Keratinocyte (primary cell): ENCODE data around the gene SCAMP4. TPM values are rescaled to one million over a fixed set of nuclear protein-coding genes. Genes with fewer than 3 reads are reported as not detected.

Experiments used
- DNase-seq: peaks from one replicate; pipeline ENCODE4 v3.0.0-alpha.2; 2011; ENCODE audit warnings: low read depth, missing footprints, low spot score
- FAIRE-seq: peaks from 2 replicates; lab custom pipeline; 2011; peaks lifted over from hg19 to GRCh38; lab: Jason Lieb, UNC
- H2AFZ ChIP-seq: 2 replicates; pipeline ENCODE4 v1.6.0; 2012; ENCODE audit warnings: low read length, control low read depth, inconsistent platforms; ENCODE audit not compliant: control insufficient read depth
- H3K27ac ChIP-seq: 2 replicates; pipeline ENCODE4 v1.5.1; 2011; ENCODE audit warnings: low read length; ENCODE audit not compliant: control insufficient read depth, insufficient read depth
- H3K27me3 ChIP-seq: 3 replicates; pipeline ENCODE4 v1.6.0; 2011; ENCODE audit warnings: low read length; ENCODE audit not compliant: control insufficient read depth, insufficient read depth; ENCODE audit errors: extremely low read depth
- H3K36me3 ChIP-seq, 2 experiments: 2 replicates in 1 of 2; 3 replicates in 1 of 2; pipeline ENCODE4 v1.5.1; 2011; ENCODE audit warnings: low read length in 2 of 2, mild to moderate bottlenecking in 1 of 2; ENCODE audit not compliant: control insufficient read depth in 2 of 2, insufficient read depth in 2 of 2; ENCODE audit errors: extremely low read depth in 1 of 2
- H3K4me1 ChIP-seq: 3 replicates; pipeline ENCODE4 v1.5.1; 2011; ENCODE audit warnings: low read length; ENCODE audit not compliant: control insufficient read depth, insufficient read depth; ENCODE audit errors: extremely low read depth
- H3K4me2 ChIP-seq: 3 replicates; pipeline ENCODE4 v1.6.0; 2011; ENCODE audit warnings: low read depth, low read length; ENCODE audit not compliant: control insufficient read depth, insufficient read depth; ENCODE audit errors: extremely low read depth
- H3K4me3 ChIP-seq, 3 experiments: fragments of 200-600 bp in 1 of 3; sonication (generic) in 1 of 3; 2 replicates in 2 of 3; 3 replicates in 1 of 3; pipeline ENCODE4 v1.5.1; 2011 to 2016; ENCODE audit warnings: low read length in 3 of 3, mild to moderate bottlenecking in 3 of 3, control low read depth in 2 of 3, inconsistent platforms in 1 of 3, low read depth in 1 of 3, mixed read lengths in 1 of 3, mixed run types in 1 of 3, moderate library complexity in 1 of 3; ENCODE audit not compliant: control insufficient read depth in 2 of 3, insufficient read depth in 2 of 3; ENCODE audit errors: extremely low read depth in 1 of 3
- H3K79me2 ChIP-seq: 2 replicates; pipeline ENCODE4 v1.6.0; 2012; ENCODE audit warnings: low read length; ENCODE audit not compliant: control insufficient read depth, insufficient read depth
- H3K9ac ChIP-seq: 3 replicates; pipeline ENCODE4 v1.6.0; 2011; ENCODE audit warnings: low read length; ENCODE audit not compliant: control insufficient read depth, insufficient read depth; ENCODE audit errors: extremely low read depth
- H3K9me1 ChIP-seq: 3 replicates; pipeline ENCODE4 v1.6.0; 2011; ENCODE audit warnings: low read length; ENCODE audit not compliant: control insufficient read depth, insufficient read depth; ENCODE audit errors: extremely low read depth
- H3K9me3 ChIP-seq: 2 replicates; pipeline ENCODE4 v1.5.1; 2012; ENCODE audit warnings: low read depth, low read length; ENCODE audit not compliant: control insufficient read depth
- H4K20me1 ChIP-seq: 3 replicates; pipeline ENCODE4 v1.6.0; 2011; ENCODE audit warnings: low read length; ENCODE audit not compliant: control insufficient read depth, insufficient read depth; ENCODE audit errors: extremely low read depth
- EZH2 ChIP-seq: IDR thresholded peaks from one replicate; pipeline ENCODE4 v1.6.1; 2012; ENCODE audit warnings: inconsistent platforms, mild to moderate bottlenecking, low read length, moderate library complexity
- dilution Hi-C: fragments of 300-500 bp; cut with MboI; formaldehyde crosslinking; loops from one replicate; pipeline ENCODE4 v1.7.0; 2020; ENCODE audit warnings: low sequenced_read_pairs; ENCODE audit not compliant: extremely low pct_ligation_motif_present
- polyA plus RNA-seq, 5 experiments: library from polyadenylated mRNA; depleted of rRNA in 3 of 5; stranded (reverse) in 3 of 5; stranded (forward) in 1 of 5; unstranded in 1 of 5; fragments of >200 nt; gene quantifications; 1 replicate in 1 of 5; 2 replicates in 3 of 5; 3 replicates in 1 of 5; pipeline versions ENCODE4 v1.2.1 to v1.2.3, GENCODE V29; 2011 to 2012; ENCODE audit warnings: missing spikeins in 2 of 5, low read depth in 1 of 5, low replicate concordance in 1 of 5
- TF ChIP-seq, protein P1 (sequence below), 3 experiments: IDR thresholded peaks in 1 of 3; conservative IDR thresholded peaks in 1 of 3; optimal IDR thresholded peaks in 1 of 3; 2 replicates in 2 of 3; 3 replicates in 1 of 3; pipeline versions ENCODE3 to v1.5.1; 2011; ENCODE audit warnings: low read length in 3 of 3, mild to moderate bottlenecking in 3 of 3, moderate library complexity in 2 of 3, control low read depth in 1 of 3, inconsistent platforms in 1 of 3; ENCODE audit not compliant: insufficient read depth in 2 of 3; ENCODE audit errors: extremely low read depth in 1 of 3

The SCAMP4 gene
- polyA plus RNA-seq, 1 donor (not counting 4 experiments of a cell fraction or from before 2014, with no cell fraction given) = 4.8 TPM

DNA sequence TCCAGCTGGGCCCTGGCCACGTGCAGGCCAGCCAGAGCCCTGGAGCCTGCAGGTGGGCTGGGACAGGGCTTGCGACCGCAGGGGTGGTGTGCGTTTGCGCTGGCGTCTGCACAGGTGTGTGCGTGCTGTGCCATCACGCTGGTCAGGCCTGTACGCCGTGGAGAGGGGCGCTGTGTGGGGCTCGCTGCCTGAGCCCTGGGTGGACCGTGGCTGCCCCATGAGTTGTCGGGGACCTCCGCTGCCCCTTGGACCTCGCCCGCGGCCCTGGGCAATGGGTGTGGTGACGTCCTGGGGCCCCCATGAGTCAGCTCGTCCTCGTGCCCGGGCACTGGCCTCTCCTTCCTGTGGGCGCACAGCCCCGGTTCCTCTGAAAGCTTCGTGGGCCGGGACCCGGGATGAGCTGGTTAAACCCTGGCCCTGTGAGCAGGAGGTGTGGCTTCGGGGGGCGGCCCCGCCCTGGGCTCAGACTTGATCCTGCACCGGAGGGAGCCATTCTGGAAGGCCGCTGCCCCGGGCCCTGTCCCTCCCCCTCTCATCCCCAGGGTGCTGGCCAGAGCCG is 42.5 kb downstream of the SCAMP4 start:
- Histone ChIP-seq H3K9me1 (peaks cover 3% of the 10 kb centered on the region), H3K36me3 (peaks cover 4 to 13% of the 10 kb centered on the region in 2 experiments), H3K9ac (no peak overlapping the region), H3K27me3 (no peaks in the 10 kb centered on the region), H3K79me2 (peaks cover 87% of the 10 kb centered on the region), H3K27ac (no peak overlapping the region), H3K9me3 (no peaks in the 10 kb centered on the region), H3K4me3 (no peak overlapping the region), H3K4me1 (peaks cover 8% of the 10 kb centered on the region), H4K20me1 (peaks cover 40% of the 10 kb centered on the region), H3K4me2 (no peak overlapping the region), H2AFZ (no peak overlapping the region)
- DNase-seq = no peak
- dilution Hi-C loops = no loop called here
- TF ChIP-seq, protein P1, sequence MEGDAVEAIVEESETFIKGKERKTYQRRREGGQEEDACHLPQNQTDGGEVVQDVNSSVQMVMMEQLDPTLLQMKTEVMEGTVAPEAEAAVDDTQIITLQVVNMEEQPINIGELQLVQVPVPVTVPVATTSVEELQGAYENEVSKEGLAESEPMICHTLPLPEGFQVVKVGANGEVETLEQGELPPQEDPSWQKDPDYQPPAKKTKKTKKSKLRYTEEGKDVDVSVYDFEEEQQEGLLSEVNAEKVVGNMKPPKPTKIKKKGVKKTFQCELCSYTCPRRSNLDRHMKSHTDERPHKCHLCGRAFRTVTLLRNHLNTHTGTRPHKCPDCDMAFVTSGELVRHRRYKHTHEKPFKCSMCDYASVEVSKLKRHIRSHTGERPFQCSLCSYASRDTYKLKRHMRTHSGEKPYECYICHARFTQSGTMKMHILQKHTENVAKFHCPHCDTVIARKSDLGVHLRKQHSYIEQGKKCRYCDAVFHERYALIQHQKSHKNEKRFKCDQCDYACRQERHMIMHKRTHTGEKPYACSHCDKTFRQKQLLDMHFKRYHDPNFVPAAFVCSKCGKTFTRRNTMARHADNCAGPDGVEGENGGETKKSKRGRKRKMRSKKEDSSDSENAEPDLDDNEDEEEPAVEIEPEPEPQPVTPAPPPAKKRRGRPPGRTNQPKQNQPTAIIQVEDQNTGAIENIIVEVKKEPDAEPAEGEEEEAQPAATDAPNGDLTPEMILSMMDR (optimal IDR thresholded peaks at IDR 0.05 in 1 of 3, IDR thresholded peaks at IDR 0.05 in 1 of 3, conservative IDR thresholded peaks at IDR 0.05 in 1 of 3; ENCODE audit: extremely low read depth in 1 of 3, insufficient read depth in 2 of 3, low read length in 3 of 3) = no peak
- no peak for TF ChIP-seq EZH2
- FAIRE-seq = no peak

DNA sequence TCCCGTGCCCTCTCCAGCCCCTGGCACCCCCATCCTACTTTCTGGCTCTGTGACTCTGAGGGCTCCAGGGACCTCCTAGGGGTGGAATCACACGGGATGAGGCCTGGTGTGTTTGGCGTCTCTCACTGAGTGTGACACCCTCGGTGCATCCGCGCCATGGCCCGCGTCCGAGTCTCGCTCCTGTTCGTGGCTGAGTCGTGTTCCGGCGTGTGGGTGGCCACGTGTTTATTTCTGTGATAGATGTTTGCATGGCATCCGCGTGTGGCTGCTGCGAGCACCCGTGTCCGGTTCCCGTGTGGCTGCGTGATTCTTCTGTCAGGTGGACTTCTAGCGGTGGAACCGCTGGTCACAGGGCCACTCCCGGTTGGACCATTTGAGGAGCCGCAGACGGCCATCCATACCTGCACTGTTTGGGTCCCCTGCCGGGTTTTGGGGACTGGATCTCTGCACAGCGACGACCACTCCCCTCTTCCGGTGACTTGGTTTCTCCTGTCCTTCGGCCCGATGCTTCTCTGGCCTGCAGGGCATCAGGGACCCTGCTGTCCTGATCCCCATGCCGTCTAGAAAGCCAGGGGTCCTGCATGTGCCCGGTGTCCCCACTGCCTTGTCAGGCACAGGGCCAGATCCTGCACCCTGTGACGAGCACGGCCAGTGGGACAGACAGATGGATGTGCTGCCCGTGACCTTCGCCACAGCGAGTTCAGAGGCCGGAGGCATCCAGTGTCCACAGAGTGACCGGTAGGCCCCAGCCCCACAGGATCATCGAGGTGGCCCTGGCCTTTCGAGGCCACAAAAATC is 44.3 kb downstream of the SCAMP4 start:
- Histone ChIP-seq H3K4me2 (no peak overlapping the region), H3K27ac (no peak overlapping the region), H3K4me3 (no peak overlapping the region), H4K20me1 (peaks cover 44% of the 10 kb centered on the region), H3K27me3 (no peaks in the 10 kb centered on the region), H3K36me3 (peaks cover 13% of the 10 kb centered on the region in 2 experiments), H3K9ac (no peak overlapping the region), H3K9me3 (no peaks in the 10 kb centered on the region), H3K9me1 (peaks cover 3% of the 10 kb centered on the region), H3K79me2 (peaks cover 87% of the 10 kb centered on the region), H2AFZ (no peak overlapping the region), H3K4me1 (peaks cover 3% of the 10 kb centered on the region)
- dilution Hi-C loops = no loop called here
- FAIRE-seq = no peak
- no peak for DNase-seq
- TF ChIP-seq EZH2 = no peak
- TF ChIP-seq, protein P1 (optimal IDR thresholded peaks at IDR 0.05 in 1 of 3, IDR thresholded peaks at IDR 0.05 in 1 of 3, conservative IDR thresholded peaks at IDR 0.05 in 1 of 3; ENCODE audit: extremely low read depth in 1 of 3, insufficient read depth in 2 of 3, low read length in 3 of 3) = no peak
